GM18507 (cell line): Measurements from ENCODE around the gene CENPP.

Experiments
- DNase-seq: peaks from one replicate; pipeline ENCODE4 v3.0.0; 2011; ENCODE audit warnings: low read depth; ENCODE audit not compliant: insufficient read length; ENCODE audit errors: extremely low spot score
- FAIRE-seq: peaks from 2 replicates; lab custom pipeline; 2011; peaks lifted over from hg19 to GRCh38; lab: Jason Lieb, UNC

Gene CENPP

DNA sequence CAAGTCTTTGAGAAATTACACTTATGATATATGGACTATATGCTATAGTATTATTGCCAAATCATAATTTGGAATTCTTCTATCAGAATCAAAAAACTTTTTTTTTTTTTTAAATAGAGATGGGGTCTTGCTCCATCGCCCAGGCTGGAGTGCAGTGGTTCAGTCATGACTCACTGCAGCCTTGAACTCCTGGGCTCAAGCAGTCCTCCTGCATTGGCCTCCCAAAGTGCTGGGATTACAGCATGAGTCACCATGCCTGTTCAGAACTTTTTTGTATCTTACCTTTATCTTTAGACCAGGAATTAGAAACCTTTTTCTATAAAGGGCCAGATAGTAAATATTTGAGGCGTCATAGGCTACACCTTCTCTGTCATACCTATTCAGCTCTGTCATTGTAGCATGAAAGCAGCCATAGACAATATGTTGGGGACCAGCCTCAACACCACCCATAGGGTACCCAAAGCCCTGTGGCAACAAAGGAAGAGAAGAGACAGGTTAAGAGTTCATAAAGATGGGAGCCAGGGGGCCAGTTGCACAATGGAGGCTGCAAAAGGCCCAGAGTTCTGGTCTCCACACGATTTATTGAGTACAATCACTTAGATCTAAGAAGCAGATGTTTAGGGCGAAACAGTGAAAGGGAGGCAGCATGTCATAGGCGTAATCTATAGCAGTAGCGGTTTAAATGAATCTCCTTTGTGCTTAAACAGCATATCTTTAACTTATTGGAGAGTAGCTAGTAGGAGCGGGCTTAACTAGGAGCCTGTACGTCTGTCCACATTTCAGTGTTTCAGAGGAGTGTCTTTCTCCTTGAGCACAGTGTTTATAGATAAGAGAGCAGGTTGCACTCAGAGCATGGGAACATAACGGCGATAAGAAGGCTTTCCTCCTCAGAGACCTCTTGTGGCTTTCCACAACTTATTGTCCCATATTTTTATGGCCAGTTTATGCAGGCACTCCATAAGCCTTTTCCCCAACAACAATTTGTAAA lies 197.5 kb downstream of the CENPP start:
- DNase-seq: no peak
- FAIRE-seq: no peak

DNA sequence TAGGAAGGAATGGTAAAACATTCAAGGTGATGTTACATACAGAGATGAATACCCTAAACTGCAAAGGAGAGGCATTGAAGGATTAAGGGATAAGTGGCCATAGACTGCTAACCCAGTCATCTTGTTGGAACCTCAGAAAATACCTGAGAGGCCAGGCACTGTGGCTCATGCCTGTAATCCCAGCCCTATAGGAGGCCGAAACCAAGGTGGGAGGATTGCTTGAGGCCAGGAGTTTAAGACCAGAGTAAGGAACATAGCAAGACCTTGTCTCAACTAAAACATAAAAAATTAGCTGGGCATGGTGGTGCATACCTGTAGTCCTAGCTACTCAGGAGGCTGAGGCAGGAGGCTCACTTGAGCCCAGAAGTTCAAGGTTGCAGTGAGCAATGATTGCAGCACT lies 199.1 kb downstream of the CENPP start:
- no peak for FAIRE-seq

DNA sequence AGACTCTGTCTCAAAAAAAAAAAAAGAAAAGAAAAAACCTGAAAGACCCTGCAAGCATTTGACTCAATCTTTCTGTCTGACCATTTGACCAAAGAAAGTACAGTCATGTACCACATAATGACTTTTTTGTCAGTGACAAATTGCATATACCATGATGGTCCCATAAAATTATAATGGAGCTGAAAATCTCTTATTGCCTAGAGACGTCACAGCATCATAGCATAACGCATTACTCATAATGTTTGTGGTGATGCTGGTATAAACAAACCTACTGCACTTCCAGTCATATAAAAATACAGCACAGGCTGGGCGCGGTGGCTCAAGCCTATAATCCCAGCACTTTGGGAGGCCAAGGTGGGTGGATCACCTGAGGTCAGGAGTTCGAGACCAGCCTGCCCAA lies 199.6 kb downstream of the CENPP start:
- DNase-seq: no peak
- no peak for FAIRE-seq

More for the DNA sequence above, 199.1 kb downstream of the CENPP start:
- DNase-seq: no peak

DNA sequence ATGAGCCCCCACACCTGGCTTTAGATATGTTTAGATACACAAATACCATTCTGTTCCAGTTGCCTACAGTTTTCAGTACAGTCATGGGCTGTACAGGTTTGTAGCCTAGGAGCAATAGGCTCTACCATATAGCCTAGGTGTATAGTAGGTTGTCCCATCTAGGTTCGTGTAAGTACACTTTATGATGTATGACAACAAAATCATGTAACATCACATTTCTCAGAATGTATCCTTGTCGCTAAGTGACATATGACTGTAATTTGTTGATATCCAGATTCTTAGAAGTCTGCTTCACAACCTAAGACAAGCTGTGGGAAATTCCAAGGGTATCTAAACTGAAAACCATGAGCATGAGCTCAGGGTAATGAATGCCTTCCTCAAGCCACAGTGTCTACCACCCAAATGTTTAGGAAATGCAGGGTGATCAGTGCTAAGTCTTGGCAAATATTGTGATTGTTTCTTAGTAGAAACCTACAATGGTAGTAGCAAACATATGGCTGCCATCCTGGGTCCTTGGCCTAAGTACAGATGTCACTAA lies 201.6 kb downstream of the CENPP start:
- DNase-seq (no peak), FAIRE-seq (no peak)

DNA sequence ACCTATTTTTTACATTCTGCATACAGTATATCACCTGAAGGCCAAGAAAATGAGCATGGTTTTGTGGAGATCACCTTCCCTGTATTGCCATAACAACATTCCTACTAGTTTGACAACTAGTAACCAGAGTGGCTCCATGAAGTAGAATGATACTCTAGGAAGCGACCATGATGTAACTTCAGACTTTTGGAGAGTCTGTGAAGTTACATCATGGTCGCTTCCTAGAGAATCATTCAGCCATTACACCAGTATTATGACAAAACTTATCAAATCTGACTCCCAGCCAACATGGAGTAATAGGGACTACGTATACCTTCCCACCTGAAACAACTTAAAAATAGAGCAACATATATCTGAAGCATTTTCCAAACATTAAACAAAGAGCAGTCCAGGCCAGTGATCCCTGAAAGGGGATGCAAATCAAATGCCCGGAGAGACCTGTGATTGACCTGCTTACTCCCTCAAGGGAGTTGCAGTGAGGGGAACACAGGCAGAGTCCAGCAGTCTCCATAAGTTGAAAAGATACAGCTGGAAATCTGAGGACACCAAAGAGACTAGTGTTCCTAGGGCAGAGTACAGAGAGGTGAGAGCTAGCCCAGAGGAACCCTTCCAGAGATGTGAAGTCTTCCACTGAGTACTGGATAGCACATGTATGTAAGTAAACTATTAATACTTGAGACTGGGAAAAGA lies 202.2 kb downstream of the CENPP start:
- FAIRE-seq (no peak), DNase-seq (no peak)

DNA sequence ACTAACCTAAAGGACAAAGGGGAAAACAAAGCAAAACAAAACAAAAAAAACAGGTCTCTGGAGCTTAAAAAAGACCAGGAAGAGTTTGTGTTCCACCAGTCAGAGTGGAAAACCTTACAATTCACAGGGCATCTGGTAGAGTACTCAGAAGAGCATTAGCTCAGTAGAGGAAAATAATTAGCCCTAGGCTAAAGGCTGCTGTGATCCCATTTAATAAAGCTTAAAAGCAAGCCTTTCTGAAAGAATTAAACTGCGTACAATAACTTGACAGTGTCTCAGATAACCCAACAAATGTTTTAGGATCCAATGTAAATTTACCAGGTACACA lies 202.7 kb downstream of the CENPP start:
- no peak for FAIRE-seq

DNA sequence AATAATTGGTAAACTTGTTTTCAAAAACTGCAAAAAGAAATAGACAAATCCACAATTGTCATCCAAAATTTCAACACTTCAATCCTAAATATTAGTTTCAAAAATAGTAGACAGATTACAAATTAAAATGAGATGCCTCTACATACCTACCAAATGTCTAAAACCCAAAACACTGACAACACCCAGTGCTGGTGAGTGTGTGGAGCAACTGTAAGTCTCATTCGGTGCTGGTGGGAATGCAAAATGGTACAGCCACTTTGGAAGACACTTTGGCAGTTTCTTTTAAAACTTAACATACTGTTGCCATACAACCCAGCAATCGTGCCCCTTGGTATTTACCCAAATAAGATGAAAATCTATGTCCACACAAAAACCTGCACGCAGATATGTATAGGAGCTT lies 203.4 kb downstream of the CENPP start:
- DNase-seq (no peak), FAIRE-seq (no peak)

More for the DNA sequence above, 202.7 kb downstream of the CENPP start:
- no peak for DNase-seq

DNA sequence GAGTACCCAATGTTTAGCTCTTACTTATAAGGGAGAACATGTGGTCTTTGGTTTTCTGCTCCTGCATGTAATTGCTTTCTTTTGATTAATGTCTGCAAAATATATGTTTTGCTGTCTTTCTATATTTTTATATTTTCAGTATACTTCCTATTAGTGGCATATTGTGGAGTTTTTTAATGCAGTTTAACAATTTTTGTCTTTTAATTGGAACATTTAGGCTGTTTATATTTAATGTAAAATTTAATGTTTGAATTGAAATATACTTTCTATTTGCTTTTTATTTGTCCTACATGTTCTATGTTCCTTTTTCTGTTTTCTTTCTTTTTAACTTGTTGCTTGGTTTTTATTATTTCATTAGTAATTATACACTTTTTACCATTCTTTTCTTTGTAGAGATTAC lies 205.1 kb downstream of the CENPP start:
- DNase-seq (no peak), FAIRE-seq (no peak)

DNA sequence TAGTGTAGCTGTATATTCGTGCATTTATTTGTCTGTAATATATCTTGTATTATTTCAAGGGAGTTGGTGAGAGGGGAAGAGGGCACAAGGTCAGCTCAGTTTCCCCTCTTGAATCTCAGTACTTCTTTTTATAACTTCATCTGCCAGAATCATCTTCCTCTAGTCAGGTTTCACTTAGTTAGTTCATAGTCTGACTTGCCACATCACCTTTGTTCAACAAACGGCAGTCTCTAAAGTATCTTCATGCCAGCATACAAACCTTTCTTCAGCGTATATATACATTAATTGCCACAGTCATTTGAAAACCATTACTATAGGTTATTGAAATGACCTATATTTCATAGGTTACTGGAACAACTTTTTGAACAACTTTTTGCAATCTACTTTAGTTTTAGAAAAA lies 208.5 kb downstream of the CENPP start:
- DNase-seq (no peak), FAIRE-seq (peak; percentile 77)

DNA sequence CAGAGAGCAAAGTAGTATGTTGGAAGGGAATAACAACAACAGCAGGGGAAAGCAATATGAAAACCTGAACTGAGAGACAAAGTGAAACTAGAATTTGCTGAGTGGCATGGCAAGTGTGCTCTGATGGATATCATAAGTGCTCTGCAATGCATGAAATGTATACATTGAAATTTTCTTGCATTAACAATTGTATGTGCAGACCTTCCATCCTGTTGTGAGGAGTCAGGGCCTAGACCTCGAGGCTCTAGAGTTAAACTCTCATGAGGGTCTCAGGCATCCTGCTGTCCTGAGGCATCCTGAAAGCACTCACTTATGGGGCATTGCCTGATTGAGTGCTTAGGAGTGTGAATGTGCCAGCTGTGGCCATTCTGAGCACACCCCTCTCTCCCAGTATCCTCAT lies 208.9 kb downstream of the CENPP start:
- DNase-seq: no peak
- no peak for FAIRE-seq

DNA sequence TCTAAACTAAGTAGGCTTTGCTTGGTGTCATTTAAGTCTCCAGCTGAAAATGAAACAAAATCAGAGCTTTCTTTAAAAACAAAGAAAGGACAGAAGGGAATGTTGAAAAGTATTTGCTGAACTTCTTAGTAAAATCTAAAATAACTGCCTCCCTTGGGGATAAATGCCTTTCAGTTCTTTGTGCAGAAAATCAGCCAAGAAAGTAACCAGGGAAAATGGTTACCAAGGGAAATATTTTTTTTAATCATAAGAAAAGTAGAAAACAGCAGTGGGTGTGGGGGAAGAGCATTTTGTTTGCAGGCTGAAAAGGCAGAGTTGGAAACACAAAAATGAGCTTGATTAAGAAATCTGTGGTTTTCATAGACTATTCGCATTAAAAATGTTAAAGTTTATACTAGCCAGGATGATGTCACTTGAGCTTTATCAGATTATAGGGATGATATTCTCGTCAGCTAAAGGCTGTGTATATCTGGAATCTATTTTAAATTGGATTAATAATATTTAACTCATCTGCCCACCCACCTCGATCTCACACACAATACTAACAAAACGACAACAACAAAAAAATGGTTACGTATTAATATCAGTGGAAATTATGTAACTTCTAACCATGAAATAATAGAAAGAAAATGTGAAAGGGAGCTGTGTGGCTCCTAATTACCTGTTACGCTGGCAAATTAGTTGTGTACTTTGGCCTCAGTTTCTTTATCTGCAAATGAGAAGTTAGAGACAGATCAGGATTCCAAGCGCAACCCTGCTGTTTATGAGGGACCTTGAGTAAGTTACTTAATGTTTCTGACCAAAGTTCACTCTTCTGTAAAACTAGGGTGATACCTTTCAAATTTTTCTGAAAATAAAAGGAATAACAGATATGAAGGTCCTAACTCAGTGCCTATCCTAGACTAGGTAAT lies 210.4 kb downstream of the CENPP start, which contains the start of gene ECM2:
ECM2 (minus strand) TSS at position 51 of the 911 bp plus-strand sequence. CDS start 13,124 bp downstream, outside the sequence.
- FAIRE-seq (no peak), DNase-seq (no peak)

DNA sequence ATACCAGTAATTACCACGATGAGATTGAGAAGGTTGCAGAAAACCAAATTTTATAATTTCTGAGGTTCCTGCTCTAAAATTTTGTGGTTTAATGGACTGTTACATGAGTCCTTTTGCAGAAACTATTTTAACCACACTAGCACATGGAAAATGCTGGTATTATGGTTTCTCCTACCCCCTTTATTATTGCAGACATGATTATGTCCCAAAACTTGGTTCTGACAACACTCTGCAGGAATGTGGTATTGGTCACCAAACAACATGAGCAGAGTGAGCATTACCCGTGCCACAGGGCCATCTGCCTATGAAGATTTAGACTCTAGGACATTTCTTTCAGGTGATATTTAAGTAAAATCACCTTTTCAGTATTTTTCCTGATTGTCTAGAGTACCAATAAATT lies 212.8 kb downstream of the CENPP start:
- FAIRE-seq (no peak), DNase-seq (no peak)

DNA sequence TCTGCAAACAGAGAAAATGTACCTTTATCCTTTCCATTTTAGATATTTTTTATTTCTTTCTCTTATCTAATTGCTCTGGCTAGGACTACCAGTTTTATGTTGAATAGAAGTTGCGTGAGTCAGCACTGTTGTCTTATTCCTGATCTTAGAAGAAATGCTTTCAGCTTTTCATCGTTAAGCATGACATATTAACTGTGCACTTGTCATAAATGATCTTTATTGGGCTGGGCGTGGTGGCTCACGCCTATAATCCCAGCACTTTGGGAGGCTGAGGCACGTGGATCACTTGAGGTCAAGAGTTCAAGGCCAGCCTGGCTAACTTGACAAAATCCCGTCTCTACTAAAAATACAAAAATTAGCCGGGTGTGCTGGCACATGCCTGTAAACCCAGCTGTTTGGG lies 218.2 kb downstream of the CENPP start:
- DNase-seq (no peak), FAIRE-seq (no peak)

DNA sequence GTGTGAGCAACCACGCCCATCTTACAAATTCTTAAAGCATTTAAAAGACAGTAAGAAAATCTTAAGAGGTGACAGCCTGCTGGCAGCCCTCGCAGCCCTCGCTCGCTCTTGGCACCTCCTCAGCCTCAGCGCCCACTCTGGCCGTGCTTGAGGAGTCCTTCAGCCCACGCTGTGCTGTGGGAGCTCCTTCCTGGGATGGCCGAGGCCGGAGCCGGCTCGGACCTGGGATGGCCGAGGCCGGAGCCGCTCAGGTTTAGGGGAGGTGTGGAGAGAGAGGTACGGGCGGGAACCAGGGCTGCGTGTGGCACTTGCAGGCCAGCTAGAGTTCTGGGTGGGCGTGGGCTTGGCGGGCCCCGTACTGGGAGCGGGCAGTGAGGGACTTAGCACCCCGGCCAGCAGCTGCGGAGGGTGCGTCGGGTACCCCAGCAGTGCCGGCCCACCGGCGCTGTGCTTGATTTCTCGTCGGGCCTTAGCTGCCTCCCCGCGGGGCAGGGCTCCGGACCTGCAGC lies 219.3 kb downstream of the CENPP start:
- FAIRE-seq: no peak

DNA sequence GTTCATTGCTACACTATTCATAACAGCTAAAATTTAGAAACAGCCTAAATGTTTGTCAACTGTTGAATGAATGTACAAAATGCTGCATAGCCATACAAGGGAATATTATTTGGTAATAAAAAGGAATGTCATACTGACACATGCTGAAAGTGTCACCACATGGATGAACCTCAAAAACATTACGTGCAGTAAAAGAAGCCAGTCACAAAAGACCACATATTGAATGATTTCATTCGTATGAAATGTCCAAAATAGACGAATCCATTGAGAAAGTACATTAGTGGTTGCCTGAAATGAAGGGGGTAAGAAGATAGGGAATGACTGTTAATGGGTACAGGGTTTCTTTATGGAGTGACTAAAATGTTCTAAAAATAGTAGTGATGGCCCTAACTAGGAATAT lies 221.6 kb downstream of the CENPP start:
- DNase-seq: no peak

More for the DNA sequence above, 219.3 kb downstream of the CENPP start:
- no peak for DNase-seq

DNA sequence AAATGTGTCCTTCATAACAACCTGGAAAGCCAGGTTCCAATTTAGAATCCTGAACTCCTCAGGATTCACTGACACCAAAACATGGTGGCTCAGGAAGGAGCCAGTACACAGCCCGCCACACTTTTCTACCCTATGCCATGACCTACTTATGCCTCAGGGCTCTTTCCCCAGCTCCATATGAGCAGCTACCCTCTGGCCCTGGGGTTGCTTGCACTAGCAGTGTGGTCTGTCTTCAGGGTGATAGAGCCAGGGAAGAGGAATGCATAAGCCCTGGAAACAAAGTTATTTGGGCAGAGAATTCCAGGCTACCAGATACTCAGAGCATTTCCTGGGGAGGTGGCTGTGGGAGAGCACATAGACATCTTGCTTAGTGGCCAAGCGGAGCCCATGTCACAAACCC lies 225.0 kb downstream of the CENPP start:
- FAIRE-seq (no peak), DNase-seq (no peak)

More for the DNA sequence above, 221.6 kb downstream of the CENPP start:
- FAIRE-seq: no peak

DNA sequence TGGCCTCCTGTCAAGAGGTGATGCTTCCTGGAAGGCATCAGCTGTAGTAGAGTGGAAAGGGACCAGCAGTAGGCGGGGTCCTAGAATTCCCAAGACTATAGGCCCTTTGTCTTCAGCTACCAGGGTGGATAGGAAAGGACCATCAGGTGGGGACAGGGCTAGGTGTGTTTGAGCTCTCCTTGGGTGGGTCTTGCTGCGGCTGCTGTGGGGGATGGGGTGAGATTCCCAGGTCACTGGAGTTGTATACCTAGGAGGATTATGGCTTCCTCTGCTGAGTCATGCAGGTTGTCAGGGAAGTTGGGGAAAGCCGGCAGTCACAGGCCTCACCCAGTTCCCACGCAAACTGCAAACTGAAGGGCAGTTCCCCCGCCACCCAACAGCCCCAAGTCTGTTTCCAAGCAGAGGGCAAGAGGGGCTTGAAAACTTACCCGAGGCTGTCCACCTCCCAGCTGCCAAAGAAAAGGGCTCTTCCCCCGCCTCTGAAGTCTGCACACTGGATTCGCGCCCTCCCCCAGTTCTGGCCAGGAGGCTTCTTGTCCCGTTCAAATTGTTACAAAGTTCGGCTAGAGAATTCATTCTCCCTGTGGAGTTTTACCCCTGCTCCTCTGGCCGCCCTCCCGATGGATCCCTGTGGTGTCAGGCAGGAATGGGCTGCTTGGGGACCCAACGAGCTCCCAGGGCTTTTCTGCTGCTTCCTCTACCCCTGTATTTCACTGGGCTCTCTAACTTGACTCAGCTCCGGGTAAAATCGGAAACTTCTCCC lies 233.0 kb downstream of the CENPP start:
- DNase-seq: no peak
- no peak for FAIRE-seq
